Neural progenitor cell (in vitro differentiated cells): ENCODE measurements around the gene EPB41L4A. TPM values are rescaled to one million over a fixed set of nuclear protein-coding genes. Genes with fewer than 3 reads are reported as not detected.
A peak's percentile ranks its signal among the peaks of the same experiment; 100 is the strongest.
"Not testable (repeated sequence)": the region's sequence is repeated elsewhere in the genome, so short reads cannot be mapped to it uniquely, and the experiment has no call there.

Experiments used
- DNase-seq: peaks from one replicate; pipeline ENCODE4 v3.0.0-alpha.2; 2016; ENCODE audit warnings: low spot score
- H2AFZ ChIP-seq: fragments of 200-600 bp; sonication (generic); replicated peaks from 2 replicates; pipeline ENCODE4 v1.6.1; 2016; ENCODE audit warnings: antibody characterized with exemption
- H3F3A ChIP-seq: fragments of 200-600 bp; sonication (generic); 2 replicates; pipeline ENCODE4 v1.6.1; 2016; ENCODE audit warnings: antibody characterized with exemption, low read depth
- H3K27ac ChIP-seq: fragments of 200-600 bp; sonication (generic); 2 replicates; pipeline ENCODE4 v1.5.1; 2016; ENCODE audit warnings: mild to moderate bottlenecking
- H3K27me3 ChIP-seq: fragments of 200-600 bp; sonication (generic); 2 replicates; pipeline ENCODE4 v1.6.1; 2016; ENCODE audit warnings: mild to moderate bottlenecking, moderate library complexity
- H3K36me3 ChIP-seq: fragments of 200-600 bp; sonication (generic); 2 replicates; pipeline ENCODE4 v1.5.1; 2016
- H3K4me1 ChIP-seq: fragments of 200-600 bp; sonication (generic); 2 replicates; pipeline ENCODE4 v1.6.1; 2016; ENCODE audit warnings: mixed run types
- H3K4me2 ChIP-seq: fragments of 200-600 bp; sonication (generic); 2 replicates; pipeline ENCODE4 v1.6.1; 2016
- H3K4me3 ChIP-seq: fragments of 200-600 bp; sonication (generic); 2 replicates; pipeline ENCODE4 v1.5.1; 2016
- H3K79me2 ChIP-seq: fragments of 200-600 bp; sonication (generic); 2 replicates; pipeline ENCODE4 v1.6.1; 2016; ENCODE audit warnings: low read depth
- H3K9ac ChIP-seq: fragments of 200-600 bp; sonication (generic); 2 replicates; pipeline ENCODE4 v1.6.1; 2016
- H3K9me3 ChIP-seq: fragments of 200-600 bp; sonication (generic); 2 replicates; pipeline ENCODE4 v1.5.1; 2016; ENCODE audit warnings: low read depth
- H4K20me1 ChIP-seq: fragments of 200-600 bp; sonication (generic); 2 replicates; pipeline ENCODE4 v1.6.1; 2016; ENCODE audit warnings: low read depth
- H3K27ac Mint-ChIP-seq: 3 replicates; pipeline ENCODE4 v1.8.0; 2021; ENCODE audit warnings: mixed read lengths
- H3K27me3 Mint-ChIP-seq: 2 replicates; pipeline ENCODE4 v1.8.0; 2022; ENCODE audit warnings: low read depth, mild to moderate bottlenecking, inconsistent platforms, moderate library complexity, mixed read lengths; ENCODE audit not compliant: insufficient read depth
- H3K36me3 Mint-ChIP-seq: 3 replicates; pipeline ENCODE4 v1.8.0; 2021; ENCODE audit warnings: mixed read lengths
- H3K4me1 Mint-ChIP-seq: 3 replicates; pipeline ENCODE4 v1.8.0; 2021; ENCODE audit warnings: mixed read lengths
- H3K4me3 Mint-ChIP-seq: 3 replicates; pipeline ENCODE4 v1.8.0; 2021; ENCODE audit warnings: mild to moderate bottlenecking, moderate library complexity, mixed read lengths
- H3K9me3 Mint-ChIP-seq: 3 replicates; pipeline ENCODE4 v1.8.0; 2020; ENCODE audit warnings: mixed read lengths
- CTCF ChIP-seq: fragments of 200-600 bp; sonication (generic); IDR thresholded peaks from 2 replicates; pipeline ENCODE4 v1.5.1; 2017; ENCODE audit warnings: antibody characterized with exemption, mild to moderate bottlenecking
- EZH2 ChIP-seq: fragments of 200-600 bp; sonication (generic); IDR thresholded peaks from 2 replicates; pipeline ENCODE4 v1.6.1; 2017; ENCODE audit warnings: antibody characterized with exemption, mild to moderate bottlenecking, moderate library complexity
- EZH2phosphoT487 ChIP-seq: fragments of 200-600 bp; sonication (generic); IDR thresholded peaks from 2 replicates; pipeline ENCODE4 v1.6.1; 2017; ENCODE audit warnings: antibody characterized with exemption
- total RNA-seq: library from RNA; depleted of rRNA; stranded (reverse); fragments of >200 nt; gene quantifications from 2 replicates; pipeline ENCODE4 v1.2.3, GENCODE V29; 2015; ENCODE audit warnings: low replicate concordance

EPB41L4A gene
- total RNA-seq, 1 donor from 2014 or later: 2.7 TPM

GRCh38 chr5:112210430-112211005 lies 208.6 kb downstream of the EPB41L4A start:
- H3F3A ChIP-seq: peaks cover 7% of the 10 kb centered on the region
- no peaks in the 10 kb centered on the region for H4K20me1 ChIP-seq
- no peaks in the 10 kb centered on the region for H3K79me2 ChIP-seq
- peaks cover 32% of the 10 kb centered on the region for H3K4me1 Mint-ChIP-seq
- peaks cover 10% of the 10 kb centered on the region for H3K36me3 Mint-ChIP-seq
- TF ChIP-seq EZH2phosphoT487 (no peak), CTCF (peak; percentile 79)
- H2AFZ ChIP-seq: no peak overlapping the region
- no peaks in the 10 kb centered on the region for H3K9me3 Mint-ChIP-seq
- no peak overlapping the region for H3K4me2 ChIP-seq
- H3K27ac Mint-ChIP-seq: no peak overlapping the region
- peak; percentile 63 for DNase-seq
- no peaks in the 10 kb centered on the region for H3K27me3 Mint-ChIP-seq
- H3K4me3 Mint-ChIP-seq: no peak overlapping the region
- no peaks in the 10 kb centered on the region for H3K36me3 ChIP-seq
- no peak overlapping the region for H3K27ac ChIP-seq
- H3K27me3 ChIP-seq: no peaks in the 10 kb centered on the region
- H3K9me3 ChIP-seq: no peaks in the 10 kb centered on the region
- no peak overlapping the region for H3K9ac ChIP-seq
- peaks cover 11% of the 10 kb centered on the region for H3K4me1 ChIP-seq
- no peak overlapping the region for H3K4me3 ChIP-seq

- no peaks in the 10 kb centered on the region for H3K9me3 Mint-ChIP-seq
- H4K20me1 ChIP-seq: no peaks in the 10 kb centered on the region
- no peak overlapping the region for H3K4me3 Mint-ChIP-seq
- H3K27me3 Mint-ChIP-seq: no peaks in the 10 kb centered on the region
- no peak overlapping the region for H3K9ac ChIP-seq
- no peak overlapping the region for H3K27ac ChIP-seq
- H2AFZ ChIP-seq: no peak overlapping the region
- DNase-seq: no peak
- H3K9me3 ChIP-seq: no peaks in the 10 kb centered on the region
- peaks cover 22% of the 10 kb centered on the region for H3K4me1 ChIP-seq
- H3K4me1 Mint-ChIP-seq: peaks cover 48% of the 10 kb centered on the region
- H3K27ac Mint-ChIP-seq: peak overlapping the region; percentile 48
- H3F3A ChIP-seq: peaks cover 8% of the 10 kb centered on the region
- no peaks in the 10 kb centered on the region for H3K36me3 ChIP-seq
- H3K27me3 ChIP-seq: no peaks in the 10 kb centered on the region
- no peak overlapping the region for H3K4me2 ChIP-seq
- H3K4me3 ChIP-seq: no peak overlapping the region
- H3K36me3 Mint-ChIP-seq: peaks cover 10% of the 10 kb centered on the region
- no peak for TF ChIP-seq EZH2
- no peak for TF ChIP-seq CTCF
- TF ChIP-seq EZH2phosphoT487: no peak
- H3K79me2 ChIP-seq: no peaks in the 10 kb centered on the region
Measured at GRCh38 chr5:112208699-112209615, 210.1 kb downstream of the EPB41L4A start.

- peaks cover 12% of the 10 kb centered on the region for H3K36me3 Mint-ChIP-seq
- H3K36me3 ChIP-seq, H4K20me1 ChIP-seq, H3K27me3 ChIP-seq, H3K27ac ChIP-seq, H2AFZ ChIP-seq, H3K9ac ChIP-seq, H3K9me3 ChIP-seq, H3F3A ChIP-seq, H3K79me2 ChIP-seq, H3K4me2 ChIP-seq, H3K4me3 Mint-ChIP-seq, H3K27me3 Mint-ChIP-seq, H3K27ac Mint-ChIP-seq, DNase-seq, H3K4me3 ChIP-seq, H3K9me3 Mint-ChIP-seq: not testable (repeated sequence)
- H3K4me1 Mint-ChIP-seq: peaks cover 50% of the 10 kb centered on the region
- H3K4me1 ChIP-seq: peaks cover 22% of the 10 kb centered on the region
Measured at GRCh38 chr5:112208195-112208594, 210.9 kb downstream of the EPB41L4A start.

GRCh38 chr5:112205846-112206245 lies 213.2 kb downstream of the EPB41L4A start:
- Histone ChIP-seq H3K4me2 (peak overlapping the region; percentile 59), H3K36me3 (no peaks in the 10 kb centered on the region), H4K20me1 (no peaks in the 10 kb centered on the region), H3K9me3 (no peaks in the 10 kb centered on the region), H3K79me2 (no peaks in the 10 kb centered on the region), H3K27ac (peak overlapping the region; percentile 63), H3K27me3 (no peaks in the 10 kb centered on the region), H3K4me3 (peak overlapping the region; percentile 20), H3K4me1 (peaks cover 22% of the 10 kb centered on the region), H2AFZ (peak overlapping the region; percentile 69), H3F3A (peaks cover 8% of the 10 kb centered on the region), H3K9ac (no peak overlapping the region)
- H3K4me1 Mint-ChIP-seq: peaks cover 51% of the 10 kb centered on the region
- no peak for TF ChIP-seq CTCF
- no peak for TF ChIP-seq EZH2
- TF ChIP-seq EZH2phosphoT487: no peak
- H3K27ac Mint-ChIP-seq: peak overlapping the region; percentile 91
- H3K27me3 Mint-ChIP-seq: no peaks in the 10 kb centered on the region
- H3K9me3 Mint-ChIP-seq: no peaks in the 10 kb centered on the region
- H3K36me3 Mint-ChIP-seq: peaks cover 19% of the 10 kb centered on the region
- peak; percentile 31 for DNase-seq
- H3K4me3 Mint-ChIP-seq: peak overlapping the region; percentile 62
